Activated T-cell treated with anti-CD3 and anti-CD28 coated beads, Interleukin-2, amount 50 U/mL, for 48 hours (primary cell): ENCODE measurements around the gene SPRYD4.
"Not testable (repeated sequence)": the region's sequence is repeated elsewhere in the genome, so short reads cannot be mapped to it uniquely, and the experiment has no call there.

Experiments
- DNase-seq, 2 experiments: peaks; one replicate each; pipeline ENCODE4 v3.0.0-alpha.2; 2020

Gene SPRYD4

GRCh38 chr12:56477521-56478225 lies 9.3 kb downstream of the SPRYD4 start:
- no peak for DNase-seq

GRCh38 chr12:56479625-56480024 lies 11.2 kb downstream of the SPRYD4 start:
- DNase-seq: no peak

GRCh38 chr12:56484566-56484965 lies 16.2 kb downstream of the SPRYD4 start:
- DNase-seq: no peak

GRCh38 chr12:56486694-56487093 lies 18.3 kb downstream of the SPRYD4 start:
- DNase-seq: no peak

GRCh38 chr12:56487448-56488040 lies 19.2 kb downstream of the SPRYD4 start:
- peak; percentile 50 to 57 for DNase-seq

GRCh38 chr12:56488041-56488955 lies 19.9 kb downstream of the SPRYD4 start, which contains the start of gene GLS2:
GLS2 (minus strand) TSS chr12:56488161; CDS start chr12:56488118, 43 bp downstream.
- DNase-seq: peak; percentile 77 to 83

GRCh38 chr12:56490360-56490759 lies 22.0 kb downstream of the SPRYD4 start:
- no peak for DNase-seq

GRCh38 chr12:56493409-56494105 lies 25.2 kb downstream of the SPRYD4 start:
- DNase-seq: not testable (repeated sequence)

- not testable (repeated sequence) for DNase-seq
Observed at GRCh38 chr12:56494106-56494415, 25.7 kb downstream of the SPRYD4 start.

GRCh38 chr12:56494481-56494880 lies 26.1 kb downstream of the SPRYD4 start:
- DNase-seq: not testable (repeated sequence)

- DNase-seq: peak; percentile 78 to 83
Observed at GRCh38 chr12:56496704-56497103, 28.3 kb downstream of the SPRYD4 start.

- DNase-seq: not testable (repeated sequence)
Observed at GRCh38 chr12:56498126-56498902, 29.9 kb downstream of the SPRYD4 start.

GRCh38 chr12:56499452-56499851 lies 31.1 kb downstream of the SPRYD4 start:
- not testable (repeated sequence) for DNase-seq

GRCh38 chr12:56499879-56500278 lies 31.5 kb downstream of the SPRYD4 start:
- not testable (repeated sequence) for DNase-seq

- no peak for DNase-seq
Observed at GRCh38 chr12:56510786-56511185, 42.4 kb downstream of the SPRYD4 start.

GRCh38 chr12:56514014-56514318 lies 45.6 kb downstream of the SPRYD4 start:
- not testable (repeated sequence) for DNase-seq

- DNase-seq: no peak
Observed at GRCh38 chr12:56517854-56518253, 49.5 kb downstream of the SPRYD4 start.

GRCh38 chr12:56518570-56518969 lies 50.2 kb downstream of the SPRYD4 start:
- no peak for DNase-seq

GRCh38 chr12:56520048-56520447 lies 51.7 kb downstream of the SPRYD4 start:
- no peak for DNase-seq

- DNase-seq: no peak
Observed at GRCh38 chr12:56520506-56520905, 52.1 kb downstream of the SPRYD4 start.

GRCh38 chr12:56521209-56521589 lies 52.8 kb downstream of the SPRYD4 start:
- DNase-seq: no peak
